ENCODE measurements around the gene PPP1R36. TPM values are rescaled to one million over a fixed set of nuclear protein-coding genes. Genes with fewer than 3 reads are reported as not detected.
"Not testable (repeated sequence)": the region's sequence is repeated elsewhere in the genome, so short reads cannot be mapped to it uniquely, and the experiment has no call there.

Gene PPP1R36
- total and polyA plus RNA-seq, 7 donors: 1.1 to 8.6 (median 2.3) TPM; not detected in 2

DNA sequence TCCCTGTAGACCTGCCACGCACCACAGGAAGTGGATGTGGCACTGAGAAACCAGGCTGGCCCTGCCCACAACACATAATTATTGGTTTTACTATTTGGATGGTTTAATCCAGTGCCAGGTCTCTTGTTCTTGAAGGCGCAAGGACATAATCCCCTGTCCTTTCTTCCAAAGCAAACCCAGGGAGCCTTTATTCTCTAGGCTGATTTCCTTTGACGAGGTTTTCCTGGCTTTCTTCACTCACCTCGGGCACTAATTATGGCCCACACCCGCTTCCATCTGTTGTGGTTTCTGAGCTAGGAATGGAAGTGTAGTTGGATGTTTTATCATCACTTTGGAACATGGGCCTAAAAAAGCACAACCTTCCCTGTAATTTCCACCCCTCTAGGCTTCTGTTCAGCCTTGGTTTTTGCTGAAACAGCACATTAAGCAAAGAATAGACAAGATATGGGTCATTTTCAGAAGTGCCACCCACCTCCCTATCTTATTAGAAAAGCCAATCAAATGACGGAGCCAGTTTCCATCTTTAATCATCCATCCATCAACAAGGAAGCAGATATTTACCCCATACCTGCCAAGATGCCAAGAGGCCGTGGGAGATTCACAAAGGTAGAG is 73.9 kb downstream of the PPP1R36 start:
- Histone ChIP-seq H3K9me3 (no peaks in the 10 kb centered on the region), H3K4me1 (peaks cover 0 to 31% (median 20%) of the 10 kb centered on the region in 4 donors), H3K36me3 (no peaks in the 10 kb centered on the region), H3K27ac (no peak overlapping the region), H3K4me3 (no peak overlapping the region), H3K27me3 (no peaks in the 10 kb centered on the region)
- WGBS, 2 donors: 70 to 77% methylated on average over 7 of the region's 7 CpGs
- no peak for DNase-seq
- TF ChIP-seq EP300 (IDR thresholded peaks at IDR 0.05) (no peak), POLR2AphosphoS5 (IDR thresholded peaks at IDR 0.05) (no peak), POLR2A (IDR thresholded peaks at IDR 0.05) (no peak)
- TF ChIP-seq, protein P1, sequence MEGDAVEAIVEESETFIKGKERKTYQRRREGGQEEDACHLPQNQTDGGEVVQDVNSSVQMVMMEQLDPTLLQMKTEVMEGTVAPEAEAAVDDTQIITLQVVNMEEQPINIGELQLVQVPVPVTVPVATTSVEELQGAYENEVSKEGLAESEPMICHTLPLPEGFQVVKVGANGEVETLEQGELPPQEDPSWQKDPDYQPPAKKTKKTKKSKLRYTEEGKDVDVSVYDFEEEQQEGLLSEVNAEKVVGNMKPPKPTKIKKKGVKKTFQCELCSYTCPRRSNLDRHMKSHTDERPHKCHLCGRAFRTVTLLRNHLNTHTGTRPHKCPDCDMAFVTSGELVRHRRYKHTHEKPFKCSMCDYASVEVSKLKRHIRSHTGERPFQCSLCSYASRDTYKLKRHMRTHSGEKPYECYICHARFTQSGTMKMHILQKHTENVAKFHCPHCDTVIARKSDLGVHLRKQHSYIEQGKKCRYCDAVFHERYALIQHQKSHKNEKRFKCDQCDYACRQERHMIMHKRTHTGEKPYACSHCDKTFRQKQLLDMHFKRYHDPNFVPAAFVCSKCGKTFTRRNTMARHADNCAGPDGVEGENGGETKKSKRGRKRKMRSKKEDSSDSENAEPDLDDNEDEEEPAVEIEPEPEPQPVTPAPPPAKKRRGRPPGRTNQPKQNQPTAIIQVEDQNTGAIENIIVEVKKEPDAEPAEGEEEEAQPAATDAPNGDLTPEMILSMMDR (IDR thresholded peaks at IDR 0.05): no peak
- intact Hi-C loops (cut with DNase I): no loop called here

DNA sequence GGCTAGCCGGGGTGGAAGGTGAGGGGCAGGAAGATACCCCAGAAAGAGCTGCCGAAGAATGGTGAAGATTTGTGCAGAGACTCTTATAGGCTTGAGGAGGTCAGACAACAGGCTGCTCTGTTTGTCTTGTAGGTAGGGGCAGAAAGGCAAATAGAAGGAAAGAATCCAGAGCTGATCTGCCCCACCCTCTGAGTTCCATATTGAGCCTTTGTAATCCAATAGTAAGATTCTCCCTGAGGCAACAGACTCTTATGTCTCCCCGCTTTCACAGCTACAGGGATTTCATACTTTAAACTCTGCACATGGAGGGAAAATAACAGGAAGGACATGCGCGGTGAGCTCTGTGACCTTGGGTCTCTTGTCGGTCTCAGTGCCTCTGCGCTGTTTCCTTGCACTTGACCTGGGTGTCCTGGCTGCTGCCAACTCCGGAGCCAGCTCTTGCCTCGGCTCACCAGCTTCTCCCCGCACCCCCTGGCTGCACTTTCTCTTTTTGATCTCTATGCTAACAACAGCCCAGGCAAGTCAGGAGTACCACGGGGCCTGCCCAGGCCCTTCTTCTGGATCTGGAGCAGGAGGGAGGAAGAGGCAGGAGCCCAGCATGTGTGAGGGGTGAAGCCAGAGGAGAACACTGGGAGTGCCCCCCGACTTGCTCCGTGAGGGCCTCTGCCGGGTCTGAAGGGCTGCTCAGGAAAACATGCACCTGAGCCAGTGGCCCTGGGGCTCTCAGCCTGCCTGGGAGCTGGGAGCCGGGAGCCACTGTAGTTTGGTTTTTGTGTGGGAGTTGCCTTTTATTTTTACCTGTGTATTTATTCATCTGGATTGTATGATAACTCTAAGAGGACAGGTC is 75.8 kb downstream of the PPP1R36 start:
- WGBS, 2 donors: 41 to 73% methylated on average over 15 of the region's 15 CpGs
- TF ChIP-seq POLR2AphosphoS5 (IDR thresholded peaks at IDR 0.05) (no peak), POLR2A (IDR thresholded peaks at IDR 0.05) (no peak), EP300 (IDR thresholded peaks at IDR 0.05) (no peak)
- TF ChIP-seq, protein P1 (IDR thresholded peaks at IDR 0.05): no peak
- no peaks in the 10 kb centered on the region for H3K9me3 ChIP-seq
- H3K27ac ChIP-seq: peak overlapping the region in 3 of 4 donors; percentile 48 to 88 (median 87)
- no peak overlapping the region for H3K4me3 ChIP-seq
- peaks cover 0 to 48% (median 38%) of the 10 kb centered on the region in 4 donors for H3K4me1 ChIP-seq
- DNase-seq: no peak
- H3K27me3 ChIP-seq: no peaks in the 10 kb centered on the region
- H3K36me3 ChIP-seq: no peaks in the 10 kb centered on the region
- intact Hi-C loops (cut with DNase I): loop anchor here (5.0 kb wide), 1 partner anchor 53 kb away; no protein-coding TSS in a partner anchor

DNA sequence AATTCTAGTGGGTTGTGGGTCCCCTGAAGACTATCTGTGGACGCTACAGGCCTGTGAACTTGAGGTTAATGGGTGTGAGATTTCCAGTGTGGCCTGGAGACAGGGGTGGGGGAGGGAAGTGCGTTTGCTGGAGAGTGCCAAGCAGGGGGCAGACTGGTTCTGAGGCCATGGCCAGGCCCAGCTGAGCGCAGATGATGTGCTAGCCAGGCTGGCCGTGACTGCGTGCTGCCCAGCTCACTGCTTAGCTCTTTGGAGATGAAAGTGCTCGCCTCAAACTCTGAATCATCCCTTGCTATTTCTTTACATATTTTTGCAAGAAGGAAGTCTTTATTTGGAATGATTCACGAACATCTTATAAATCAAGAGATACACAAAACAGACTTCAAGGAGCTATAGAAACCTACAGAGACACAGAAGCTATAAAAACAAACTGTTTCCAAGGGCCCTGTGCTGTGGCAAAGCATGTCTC is 79.2 kb downstream of the PPP1R36 start:
- peaks cover 0 to 63% (median 49%) of the 10 kb centered on the region in 4 donors for H3K4me1 ChIP-seq
- no peak overlapping the region for H3K4me3 ChIP-seq
- peak; percentile 87 for DNase-seq
- H3K27ac ChIP-seq: peak overlapping the region; percentile 76 to 88 (median 84)
- TF ChIP-seq, protein P1 (IDR thresholded peaks at IDR 0.05): no peak
- TF ChIP-seq POLR2A (IDR thresholded peaks at IDR 0.05) (no peak), POLR2AphosphoS5 (IDR thresholded peaks at IDR 0.05) (peak; percentile 38 to 75 (median 72)), EP300 (IDR thresholded peaks at IDR 0.05) (peak in 2 of 4 donors; percentile 59 to 82)
- 70 to 71% methylated on average over 7 of the region's 7 CpGs for WGBS, 2 donors
- H3K9me3 ChIP-seq: no peaks in the 10 kb centered on the region
- H3K36me3 ChIP-seq: no peaks in the 10 kb centered on the region
- no peaks in the 10 kb centered on the region for H3K27me3 ChIP-seq
- intact Hi-C loops (cut with DNase I): loop anchor here (2.0 to 5.0 kb wide), 2 partner anchors 57 to 88 kb away; partner anchors contain the start of gene HSPA2

DNA sequence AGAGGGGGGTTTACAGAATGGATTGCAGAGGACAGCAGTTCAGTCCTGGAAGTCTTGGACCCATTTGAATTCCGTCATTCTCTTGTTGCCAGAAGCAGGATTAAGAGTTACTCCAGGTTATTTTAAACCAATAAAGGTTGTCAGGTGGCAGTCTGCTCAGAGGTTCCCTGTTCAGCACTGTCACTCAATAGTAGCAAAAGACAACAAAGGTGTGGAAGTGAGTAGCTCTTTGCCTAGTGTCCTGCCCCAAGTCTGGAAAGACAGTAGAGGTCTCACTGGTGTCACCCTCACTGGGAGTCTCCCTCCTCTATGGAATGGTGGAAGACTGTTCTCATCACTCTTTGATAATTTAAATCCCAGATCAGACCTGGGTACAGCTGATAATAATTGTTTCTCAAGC is 81.0 kb downstream of the PPP1R36 start:
- Histone ChIP-seq H3K4me3 (no peak overlapping the region), H3K4me1 (peaks cover 0 to 57% (median 42%) of the 10 kb centered on the region in 4 donors), H3K9me3 (no peaks in the 10 kb centered on the region), H3K36me3 (no peaks in the 10 kb centered on the region), H3K27ac (peak overlapping the region in 3 of 4 donors; percentile 80 to 88 (median 87)), H3K27me3 (no peaks in the 10 kb centered on the region)
- DNase-seq: no peak
- 13 to 84% methylated on average over 1 of the region's 1 CpG for WGBS, 2 donors
- intact Hi-C loops (cut with DNase I): loop anchor here (10.0 kb wide), 1 partner anchor 286 kb away; no protein-coding TSS in a partner anchor
- TF ChIP-seq POLR2AphosphoS5 (IDR thresholded peaks at IDR 0.05): no peak
- no peak for TF ChIP-seq POLR2A (IDR thresholded peaks at IDR 0.05)
- TF ChIP-seq, protein P1 (IDR thresholded peaks at IDR 0.05): no peak
- no peak for TF ChIP-seq EP300 (IDR thresholded peaks at IDR 0.05)

DNA sequence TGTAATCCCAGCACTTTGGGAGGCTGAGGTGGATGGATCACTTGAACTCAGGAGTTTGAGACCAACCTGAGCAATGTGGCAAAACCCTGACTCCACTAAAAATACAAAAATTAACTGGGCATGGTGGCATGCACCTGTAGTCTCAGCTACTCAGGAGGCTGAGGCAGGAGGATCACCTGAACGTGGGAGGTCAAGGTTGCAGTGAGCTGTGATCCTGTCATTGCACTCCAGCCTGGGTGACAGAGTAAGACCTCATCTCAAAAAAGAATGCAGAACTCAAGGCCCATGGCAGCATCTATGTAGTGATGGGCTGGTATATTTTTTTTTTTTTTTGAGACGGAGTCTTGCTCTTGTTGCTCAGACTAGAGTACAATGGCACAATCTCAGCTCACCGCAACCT is 81.5 kb downstream of the PPP1R36 start:
- WGBS, 2 donors: 94 to 97% methylated on average over 3 of the region's 3 CpGs
- not testable (repeated sequence) for H3K27me3 ChIP-seq, H3K9me3 ChIP-seq, H3K4me3 ChIP-seq, DNase-seq, H3K36me3 ChIP-seq
- H3K27ac ChIP-seq: peak overlapping the region in 3 of 4 donors; percentile 64 to 88 (median 87)
- intact Hi-C loops (cut with DNase I): loop anchor here (10.0 kb wide), 1 partner anchor 286 kb away; no protein-coding TSS in a partner anchor
- H3K4me1 ChIP-seq: peaks cover 0 to 55% (median 40%) of the 10 kb centered on the region in 4 donors

Measured in sigmoid colon (tissue), 7 donors.